Astrocyte (in vitro differentiated cells and primary cell): ENCODE measurements around the gene STK32A.

Experiments
- EZH2 ChIP-seq: IDR thresholded peaks from 2 replicates; pipeline ENCODE4 v1.6.1; 2012; ENCODE audit warnings: mild to moderate bottlenecking, low read length, inconsistent platforms; ENCODE audit not compliant: insufficient read depth
- TF ChIP-seq, protein P1 (sequence below): IDR thresholded peaks from 2 replicates; pipeline ENCODE4 v1.5.1; 2011; ENCODE audit warnings: low read depth, mild to moderate bottlenecking, inconsistent platforms, low read length, moderate library complexity; ENCODE audit not compliant: insufficient read depth

- TF ChIP-seq, protein P1, sequence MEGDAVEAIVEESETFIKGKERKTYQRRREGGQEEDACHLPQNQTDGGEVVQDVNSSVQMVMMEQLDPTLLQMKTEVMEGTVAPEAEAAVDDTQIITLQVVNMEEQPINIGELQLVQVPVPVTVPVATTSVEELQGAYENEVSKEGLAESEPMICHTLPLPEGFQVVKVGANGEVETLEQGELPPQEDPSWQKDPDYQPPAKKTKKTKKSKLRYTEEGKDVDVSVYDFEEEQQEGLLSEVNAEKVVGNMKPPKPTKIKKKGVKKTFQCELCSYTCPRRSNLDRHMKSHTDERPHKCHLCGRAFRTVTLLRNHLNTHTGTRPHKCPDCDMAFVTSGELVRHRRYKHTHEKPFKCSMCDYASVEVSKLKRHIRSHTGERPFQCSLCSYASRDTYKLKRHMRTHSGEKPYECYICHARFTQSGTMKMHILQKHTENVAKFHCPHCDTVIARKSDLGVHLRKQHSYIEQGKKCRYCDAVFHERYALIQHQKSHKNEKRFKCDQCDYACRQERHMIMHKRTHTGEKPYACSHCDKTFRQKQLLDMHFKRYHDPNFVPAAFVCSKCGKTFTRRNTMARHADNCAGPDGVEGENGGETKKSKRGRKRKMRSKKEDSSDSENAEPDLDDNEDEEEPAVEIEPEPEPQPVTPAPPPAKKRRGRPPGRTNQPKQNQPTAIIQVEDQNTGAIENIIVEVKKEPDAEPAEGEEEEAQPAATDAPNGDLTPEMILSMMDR, result no peak
- TF ChIP-seq EZH2, result no peak
These were observed 202.4 kb downstream of the STK32A start for GRCh38 chr5:147437161-147437596.
